H1 (cell line): ENCODE measurements around the gene TET2. TPM values are rescaled to one million over a fixed set of nuclear protein-coding genes. Genes with fewer than 3 reads are reported as not detected.

Source experiments
- GTF2F1 ChIP-seq: IDR thresholded peaks from 2 replicates; pipeline ENCODE4 v1.6.1; 2012; ENCODE audit warnings: low read depth, low read length, improper control_type of control experiment, borderline replicate concordance
- NRF1 ChIP-seq: IDR thresholded peaks from 2 replicates; pipeline ENCODE4 v1.6.1; 2011; ENCODE audit warnings: mild to moderate bottlenecking, low read depth, low read length, improper control_type of control experiment
- TAF7 ChIP-seq: optimal IDR thresholded peaks from 2 replicates; pipeline ENCODE3; 2011; ENCODE audit warnings: low read depth, mild to moderate bottlenecking, inconsistent platforms, low read length, moderate library complexity, borderline replicate concordance
- TBP ChIP-seq: IDR thresholded peaks from 2 replicates; pipeline ENCODE4 v1.6.1; 2011; ENCODE audit warnings: low read depth, low read length, improper control_type of control experiment
- polyA plus RNA-seq, 7 experiments: library from polyadenylated mRNA; depleted of rRNA in 3 of 7; stranded (reverse) in 5 of 7; unstranded in 2 of 7; fragments of >200 nt in 5 of 7; fragments of 200-250 nt in 2 of 7; gene quantifications; 1 replicate in 5 of 7; 2 replicates in 1 of 7; 4 replicates in 1 of 7; pipeline versions ENCODE4 v1.2.1 to v1.2.3, GENCODE V29; 2011 to 2013; ENCODE audit warnings: missing spikeins in 2 of 7, mixed read lengths in 2 of 7
- total RNA-seq: library from RNA; stranded (reverse); fragmentation: NEBNext Ultra II Directional; extraction: Animal tissue kit (Norgen Biotek cat#: 25700); gene quantifications from 2 replicates; pipeline ENCODE4 v1.2.1, GENCODE V29; 2021

The TET2 gene
- total and polyA plus RNA-seq, 2 of the 8 experiments (the other 6 are each of a cell fraction or from before 2014, with no cell fraction given), result 1.0 to 2.6 TPM

DNA sequence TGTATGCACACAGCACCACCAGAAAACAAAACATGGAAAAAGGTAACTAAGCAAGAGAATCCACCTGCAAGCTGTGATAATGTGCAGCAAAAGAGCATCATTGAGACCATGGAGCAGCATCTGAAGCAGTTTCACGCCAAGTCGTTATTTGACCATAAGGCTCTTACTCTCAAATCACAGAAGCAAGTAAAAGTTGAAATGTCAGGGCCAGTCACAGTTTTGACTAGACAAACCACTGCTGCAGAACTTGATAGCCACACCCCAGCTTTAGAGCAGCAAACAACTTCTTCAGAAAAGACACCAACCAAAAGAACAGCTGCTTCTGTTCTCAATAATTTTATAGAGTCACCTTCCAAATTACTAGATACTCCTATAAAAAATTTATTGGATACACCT lies 90.2 kb downstream of the TET2 start (continued):
- TF ChIP-seq TBP (no peak), TAF7 (no peak), NRF1 (no peak), GTF2F1 (no peak)
- TF ChIP-seq, all 59 proteins: peak for 0
